Uterus (tissue), 2 donors: ENCODE measurements around the gene SLC6A6.

ENCODE experiments used
- POLR2A ChIP-seq, 2 donors: fragments of 450-650 bp; IDR thresholded peaks; one replicate each; pipeline ENCODE4 v1.6.1; 2016; ENCODE audit warnings: antibody characterized with exemption in 2 of 2, mild to moderate bottlenecking in 1 of 2, moderate library complexity in 1 of 2
- TF ChIP-seq, protein P1 (sequence below), 4 experiments: fragments of 200-600 bp in 2 of 4; fragments of 450-650 bp in 2 of 4; sonication (generic) in 2 of 4; IDR thresholded peaks; one replicate each; pipeline ENCODE4 v1.5.1; 2016 to 2019; ENCODE audit warnings: antibody characterized with exemption in 4 of 4, mild to moderate bottlenecking in 2 of 4, moderate library complexity in 1 of 4

GRCh38 chr3:14467814-14468620 lies 65.6 kb downstream of the SLC6A6 start:
- TF ChIP-seq, protein P1, sequence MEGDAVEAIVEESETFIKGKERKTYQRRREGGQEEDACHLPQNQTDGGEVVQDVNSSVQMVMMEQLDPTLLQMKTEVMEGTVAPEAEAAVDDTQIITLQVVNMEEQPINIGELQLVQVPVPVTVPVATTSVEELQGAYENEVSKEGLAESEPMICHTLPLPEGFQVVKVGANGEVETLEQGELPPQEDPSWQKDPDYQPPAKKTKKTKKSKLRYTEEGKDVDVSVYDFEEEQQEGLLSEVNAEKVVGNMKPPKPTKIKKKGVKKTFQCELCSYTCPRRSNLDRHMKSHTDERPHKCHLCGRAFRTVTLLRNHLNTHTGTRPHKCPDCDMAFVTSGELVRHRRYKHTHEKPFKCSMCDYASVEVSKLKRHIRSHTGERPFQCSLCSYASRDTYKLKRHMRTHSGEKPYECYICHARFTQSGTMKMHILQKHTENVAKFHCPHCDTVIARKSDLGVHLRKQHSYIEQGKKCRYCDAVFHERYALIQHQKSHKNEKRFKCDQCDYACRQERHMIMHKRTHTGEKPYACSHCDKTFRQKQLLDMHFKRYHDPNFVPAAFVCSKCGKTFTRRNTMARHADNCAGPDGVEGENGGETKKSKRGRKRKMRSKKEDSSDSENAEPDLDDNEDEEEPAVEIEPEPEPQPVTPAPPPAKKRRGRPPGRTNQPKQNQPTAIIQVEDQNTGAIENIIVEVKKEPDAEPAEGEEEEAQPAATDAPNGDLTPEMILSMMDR (IDR thresholded peaks at IDR 0.05) = peak; percentile 86 to 94 (median 91)
- no peak for TF ChIP-seq POLR2A (IDR thresholded peaks at IDR 0.05)
